ENCODE data around the gene BBIP1. TPM values are rescaled to one million over a fixed set of nuclear protein-coding genes. Genes with fewer than 3 reads are reported as not detected.

BBIP1 gene
- total and polyA plus RNA-seq, 4 donors: 30.4 to 38.6 (median 35.7) TPM

- H3K27ac ChIP-seq (ENCODE audit: low read depth in 1 of 2, low read length in 2 of 2): no peak overlapping the region
- DNase-seq (no peak), ATAC-seq (ENCODE audit: low FRiP score) (no peak)
- no peaks in the 10 kb centered on the region for H3K27me3 ChIP-seq (ENCODE audit: control insufficient read depth in 1 of 2, insufficient read depth in 2 of 2, low read length in 1 of 2)
- intact Hi-C loops (cut with DNase I): no loop called here
- WGBS, 2 donors: 98 to 100% methylated on average over 1 of the region's 1 CpG
- H3K36me3 ChIP-seq (ENCODE audit: control insufficient read depth in 1 of 2, insufficient read depth in 2 of 2, low read length in 1 of 2): no peaks in the 10 kb centered on the region
- no peaks in the 10 kb centered on the region for H3K9me3 ChIP-seq (ENCODE audit: control insufficient read depth, low read length)
- peaks cover 3% of the 10 kb centered on the region in 2 donors for H3K4me1 ChIP-seq (ENCODE audit: control insufficient read depth in 1 of 2, insufficient read depth in 2 of 2, low read length in 2 of 2)
- H3K4me3 ChIP-seq (ENCODE audit: low read length in 2 of 2): no peak overlapping the region
Measured at GRCh38 chr10:110960333-110960712, 41.3 kb upstream of the BBIP1 start.

GRCh38 chr10:110959379-110960332 is 40.7 kb upstream of the BBIP1 start:
- DNase-seq: no peak
- intact Hi-C loops (cut with DNase I): no loop called here
- Histone ChIP-seq H3K4me3 (ENCODE audit: low read length in 2 of 2) (no peak overlapping the region), H3K27ac (ENCODE audit: low read depth in 1 of 2, low read length in 2 of 2) (no peak overlapping the region), H3K27me3 (ENCODE audit: control insufficient read depth in 1 of 2, insufficient read depth in 2 of 2, low read length in 1 of 2) (no peaks in the 10 kb centered on the region), H3K36me3 (ENCODE audit: control insufficient read depth in 1 of 2, insufficient read depth in 2 of 2, low read length in 1 of 2) (no peaks in the 10 kb centered on the region), H3K4me1 (ENCODE audit: control insufficient read depth in 1 of 2, insufficient read depth in 2 of 2, low read length in 2 of 2) (peaks cover 1 to 3% of the 10 kb centered on the region in 2 donors), H3K9me3 (ENCODE audit: control insufficient read depth, low read length) (no peaks in the 10 kb centered on the region)
- ATAC-seq (ENCODE audit: low FRiP score): no peak
- 5 to 8% methylated on average over 4 of the region's 4 CpGs for WGBS, 2 donors

GRCh38 chr10:110957606-110958005 is 38.6 kb upstream of the BBIP1 start:
- WGBS, 2 donors: 83 to 87% methylated on average over 1 of the region's 1 CpG
- no peak for ATAC-seq (ENCODE audit: low FRiP score)
- no peak for DNase-seq
- Histone ChIP-seq H3K27me3 (ENCODE audit: control insufficient read depth in 1 of 2, insufficient read depth in 2 of 2, low read length in 1 of 2) (no peaks in the 10 kb centered on the region), H3K27ac (ENCODE audit: low read depth in 1 of 2, low read length in 2 of 2) (no peak overlapping the region), H3K4me3 (ENCODE audit: low read length in 2 of 2) (no peak overlapping the region), H3K36me3 (ENCODE audit: control insufficient read depth in 1 of 2, insufficient read depth in 2 of 2, low read length in 1 of 2) (no peaks in the 10 kb centered on the region), H3K4me1 (ENCODE audit: control insufficient read depth in 1 of 2, insufficient read depth in 2 of 2, low read length in 2 of 2) (no peaks in the 10 kb centered on the region), H3K9me3 (ENCODE audit: control insufficient read depth, low read length) (no peaks in the 10 kb centered on the region)
- intact Hi-C loops (cut with DNase I): no loop called here

DNA sequence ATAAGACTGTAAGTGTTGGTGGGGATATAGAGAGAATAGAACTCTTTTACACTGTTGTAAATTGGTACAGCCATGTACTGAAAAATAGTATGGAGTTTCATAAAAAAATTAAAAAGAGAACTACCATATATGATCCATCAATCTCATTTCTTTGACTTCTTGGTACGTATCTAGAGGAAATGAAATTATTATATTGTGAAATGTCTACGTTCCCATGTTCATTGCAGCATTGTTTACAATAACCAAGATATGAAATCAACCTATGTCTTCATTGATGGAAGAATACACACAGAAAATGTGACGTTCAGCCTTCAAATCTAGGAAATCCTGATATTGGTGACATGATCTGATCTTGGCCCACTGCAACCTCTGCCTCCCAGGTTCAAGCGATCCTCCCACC is 32.4 kb upstream of the BBIP1 start:
- ATAC-seq (ENCODE audit: low FRiP score) (no peak), DNase-seq (no peak)
- Histone ChIP-seq H3K27ac (ENCODE audit: low read depth in 1 of 2, low read length in 2 of 2) (no peak overlapping the region), H3K27me3 (ENCODE audit: control insufficient read depth in 1 of 2, insufficient read depth in 2 of 2, low read length in 1 of 2) (no peaks in the 10 kb centered on the region), H3K9me3 (ENCODE audit: control insufficient read depth, low read length) (no peaks in the 10 kb centered on the region), H3K4me1 (ENCODE audit: control insufficient read depth in 1 of 2, insufficient read depth in 2 of 2, low read length in 2 of 2) (no peaks in the 10 kb centered on the region), H3K4me3 (ENCODE audit: low read length in 2 of 2) (no peak overlapping the region), H3K36me3 (ENCODE audit: control insufficient read depth in 1 of 2, insufficient read depth in 2 of 2, low read length in 1 of 2) (peaks cover 0 to 1% of the 10 kb centered on the region in 2 donors)
- 97% methylated on average over 4 of the region's 4 CpGs for WGBS, 2 donors
- intact Hi-C loops (cut with DNase I): no loop called here

- DNase-seq (no peak), ATAC-seq (ENCODE audit: low FRiP score) (no peak)
- intact Hi-C loops (cut with DNase I): no loop called here
- H3K36me3 ChIP-seq (ENCODE audit: control insufficient read depth in 1 of 2, insufficient read depth in 2 of 2, low read length in 1 of 2): no peaks in the 10 kb centered on the region
- H3K27me3 ChIP-seq (ENCODE audit: control insufficient read depth in 1 of 2, insufficient read depth in 2 of 2, low read length in 1 of 2): no peaks in the 10 kb centered on the region
- H3K27ac ChIP-seq (ENCODE audit: low read depth in 1 of 2, low read length in 2 of 2): no peak overlapping the region
- no peaks in the 10 kb centered on the region for H3K4me1 ChIP-seq (ENCODE audit: control insufficient read depth in 1 of 2, insufficient read depth in 2 of 2, low read length in 2 of 2)
- 71 to 84% methylated on average over 4 of the region's 4 CpGs for WGBS, 2 donors
- H3K9me3 ChIP-seq (ENCODE audit: control insufficient read depth, low read length): no peaks in the 10 kb centered on the region
- no peak overlapping the region for H3K4me3 ChIP-seq (ENCODE audit: low read length in 2 of 2)
Measured at GRCh38 chr10:110947061-110947595, 28.1 kb upstream of the BBIP1 start.

- H3K27ac ChIP-seq (ENCODE audit: low read depth in 1 of 2, low read length in 2 of 2): no peak overlapping the region
- intact Hi-C loops (cut with DNase I): no loop called here
- H3K9me3 ChIP-seq (ENCODE audit: control insufficient read depth, low read length): no peaks in the 10 kb centered on the region
- H3K4me1 ChIP-seq (ENCODE audit: control insufficient read depth in 1 of 2, insufficient read depth in 2 of 2, low read length in 2 of 2): no peaks in the 10 kb centered on the region
- no peaks in the 10 kb centered on the region for H3K36me3 ChIP-seq (ENCODE audit: control insufficient read depth in 1 of 2, insufficient read depth in 2 of 2, low read length in 1 of 2)
- H3K4me3 ChIP-seq (ENCODE audit: low read length in 2 of 2): no peak overlapping the region
- no peaks in the 10 kb centered on the region for H3K27me3 ChIP-seq (ENCODE audit: control insufficient read depth in 1 of 2, insufficient read depth in 2 of 2, low read length in 1 of 2)
- ATAC-seq (ENCODE audit: low FRiP score): no peak
- no peak for DNase-seq
- 70 to 88% methylated on average over 1 of the region's 1 CpG for WGBS, 2 donors
Measured at GRCh38 chr10:110946496-110946895, 27.5 kb upstream of the BBIP1 start.

- Histone ChIP-seq H3K27me3 (ENCODE audit: control insufficient read depth in 1 of 2, insufficient read depth in 2 of 2, low read length in 1 of 2) (no peaks in the 10 kb centered on the region), H3K4me3 (ENCODE audit: low read length in 2 of 2) (no peak overlapping the region), H3K36me3 (ENCODE audit: control insufficient read depth in 1 of 2, insufficient read depth in 2 of 2, low read length in 1 of 2) (no peaks in the 10 kb centered on the region), H3K4me1 (ENCODE audit: control insufficient read depth in 1 of 2, insufficient read depth in 2 of 2, low read length in 2 of 2) (no peaks in the 10 kb centered on the region), H3K9me3 (ENCODE audit: control insufficient read depth, low read length) (no peaks in the 10 kb centered on the region), H3K27ac (ENCODE audit: low read depth in 1 of 2, low read length in 2 of 2) (no peak overlapping the region)
- 64 to 65% methylated on average over 5 of the region's 5 CpGs for WGBS, 2 donors
- ATAC-seq (ENCODE audit: low FRiP score) (peak; percentile 15), DNase-seq (no peak)
- intact Hi-C loops (cut with DNase I): no loop called here
Measured at GRCh38 chr10:110944792-110945396, 25.9 kb upstream of the BBIP1 start.

GRCh38 chr10:110939419-110939818 is 20.4 kb upstream of the BBIP1 start:
- no peak for DNase-seq
- WGBS, 2 donors: 95 to 96% methylated on average over 4 of the region's 4 CpGs
- no peaks in the 10 kb centered on the region for H3K36me3 ChIP-seq (ENCODE audit: control insufficient read depth in 1 of 2, insufficient read depth in 2 of 2, low read length in 1 of 2)
- intact Hi-C loops (cut with DNase I): no loop called here
- ATAC-seq (ENCODE audit: low FRiP score): no peak
- H3K4me1 ChIP-seq (ENCODE audit: control insufficient read depth in 1 of 2, insufficient read depth in 2 of 2, low read length in 2 of 2): no peaks in the 10 kb centered on the region
- no peak overlapping the region for H3K27ac ChIP-seq (ENCODE audit: low read depth in 1 of 2, low read length in 2 of 2)
- no peaks in the 10 kb centered on the region for H3K9me3 ChIP-seq (ENCODE audit: control insufficient read depth, low read length)
- no peaks in the 10 kb centered on the region for H3K27me3 ChIP-seq (ENCODE audit: control insufficient read depth in 1 of 2, insufficient read depth in 2 of 2, low read length in 1 of 2)
- no peak overlapping the region for H3K4me3 ChIP-seq (ENCODE audit: low read length in 2 of 2)
